ENCODE results near the gene CD1B.

The CD1B gene

GRCh38 chr1:158331106-158331425 is 265 bp downstream of the CD1B start:
- no peak overlapping the region for H3K27ac ChIP-seq
- no peaks in the 10 kb centered on the region for H3K4me1 ChIP-seq
- no peaks in the 10 kb centered on the region for H3K27me3 ChIP-seq
- no peaks in the 10 kb centered on the region for H3K36me3 ChIP-seq
- intact Hi-C loops (cut with DNase I; ENCODE audit: low total_unique reads), result no loop called here
- TF ChIP-seq CTCF (IDR thresholded peaks at IDR 0.05), result no peak
- H3K4me3 ChIP-seq, result no peak overlapping the region
- no peaks in the 10 kb centered on the region for H3K9me3 ChIP-seq
- no peak for DNase-seq

- no peak for DNase-seq
- Histone ChIP-seq H3K36me3 (no peaks in the 10 kb centered on the region), H3K27me3 (no peaks in the 10 kb centered on the region), H3K27ac (no peak overlapping the region), H3K9me3 (no peaks in the 10 kb centered on the region), H3K4me1 (no peaks in the 10 kb centered on the region), H3K4me3 (no peak overlapping the region)
- TF ChIP-seq CTCF (IDR thresholded peaks at IDR 0.05), result no peak
- intact Hi-C loops (cut with DNase I; ENCODE audit: low total_unique reads), result no loop called here
Measured at GRCh38 chr1:158330391-158331105, 783 bp downstream of the CD1B start.

GRCh38 chr1:158329733-158330132 is 1.6 kb downstream of the CD1B start:
- intact Hi-C loops (cut with DNase I; ENCODE audit: low total_unique reads), result no loop called here
- Histone ChIP-seq H3K4me3 (no peak overlapping the region), H3K4me1 (no peaks in the 10 kb centered on the region), H3K36me3 (no peaks in the 10 kb centered on the region), H3K27ac (no peak overlapping the region), H3K27me3 (no peaks in the 10 kb centered on the region), H3K9me3 (no peaks in the 10 kb centered on the region)
- no peak for DNase-seq
- TF ChIP-seq CTCF (IDR thresholded peaks at IDR 0.05), result no peak

- DNase-seq, result no peak
Measured at GRCh38 chr1:158329300-158329699, 2.0 kb downstream of the CD1B start.

GRCh38 chr1:158328426-158328825 is 2.9 kb downstream of the CD1B start:
- no peak for TF ChIP-seq CTCF (IDR thresholded peaks at IDR 0.05)
- no peak overlapping the region for H3K4me3 ChIP-seq
- H3K27me3 ChIP-seq, result no peaks in the 10 kb centered on the region
- DNase-seq, result no peak
- H3K27ac ChIP-seq, result no peak overlapping the region
- H3K9me3 ChIP-seq, result peaks cover 0 to 6% (median 0%) of the 10 kb centered on the region in 3 donors
- H3K36me3 ChIP-seq, result no peaks in the 10 kb centered on the region
- intact Hi-C loops (cut with DNase I; ENCODE audit: low total_unique reads), result no loop called here
- no peaks in the 10 kb centered on the region for H3K4me1 ChIP-seq

More at GRCh38 chr1:158329300-158329699, 2.0 kb downstream of the CD1B start:
- no peaks in the 10 kb centered on the region for H3K36me3 ChIP-seq
- H3K4me3 ChIP-seq, result no peak overlapping the region
- H3K4me1 ChIP-seq, result no peaks in the 10 kb centered on the region
- intact Hi-C loops (cut with DNase I; ENCODE audit: low total_unique reads), result no loop called here
- no peak for TF ChIP-seq CTCF (IDR thresholded peaks at IDR 0.05)
- H3K9me3 ChIP-seq, result no peaks in the 10 kb centered on the region
- no peaks in the 10 kb centered on the region for H3K27me3 ChIP-seq
- H3K27ac ChIP-seq, result no peak overlapping the region

GRCh38 chr1:158327481-158327880 is 3.9 kb downstream of the CD1B start:
- Histone ChIP-seq H3K9me3 (peaks cover 0 to 8% (median 0%) of the 10 kb centered on the region in 3 donors), H3K4me1 (no peaks in the 10 kb centered on the region), H3K27ac (no peak overlapping the region), H3K36me3 (no peaks in the 10 kb centered on the region), H3K27me3 (no peaks in the 10 kb centered on the region), H3K4me3 (no peak overlapping the region)
- TF ChIP-seq CTCF (IDR thresholded peaks at IDR 0.05), result no peak
- no peak for DNase-seq
- intact Hi-C loops (cut with DNase I; ENCODE audit: low total_unique reads), result no loop called here

Measured in tibial artery (tissue), 4 donors.